Measurements from ENCODE around the gene DSN1.

- no peak for TF ChIP-seq REST (IDR thresholded peaks at IDR 0.05; ENCODE audit: low read depth)
- no peak for TF ChIP-seq RAD21 (IDR thresholded peaks at IDR 0.05; ENCODE audit: low read depth)
- no peak for TF ChIP-seq ZBTB7A (IDR thresholded peaks at IDR 0.05; ENCODE audit: low read depth)
- TF ChIP-seq MAX (IDR thresholded peaks at IDR 0.05), result no peak
- TF ChIP-seq EP300 (IDR thresholded peaks at IDR 0.05; ENCODE audit: borderline replicate concordance), result no peak
- TF ChIP-seq YY1 (IDR thresholded peaks at IDR 0.05; ENCODE audit: low read depth), result no peak
- TF ChIP-seq TAF1 (IDR thresholded peaks at IDR 0.05; ENCODE audit: low read depth), result no peak
- no peak for TF ChIP-seq NFIC (IDR thresholded peaks at IDR 0.05)
- no peak for TF ChIP-seq FOXM1 (IDR thresholded peaks at IDR 0.05; ENCODE audit: borderline replicate concordance, low read depth)
- TF ChIP-seq CREB1 (IDR thresholded peaks at IDR 0.05; ENCODE audit: low read depth), result no peak
- no peak for TF ChIP-seq TCF12 (IDR thresholded peaks at IDR 0.05; ENCODE audit: low read depth)
- TF ChIP-seq USF1 (IDR thresholded peaks at IDR 0.05), result no peak
- no peak for TF ChIP-seq TEAD4 (IDR thresholded peaks at IDR 0.05)
Observed at GRCh38 chr20:36744243-36744642, 29.3 kb downstream of the DSN1 start.
